ENCODE measurements around the gene TMEM247.

GRCh38 chr2:46495231-46496030 lies 16.1 kb downstream of the TMEM247 start:
- TF ChIP-seq CTCF (IDR thresholded peaks at IDR 0.05; ENCODE audit: low read length) (no peak), EZH2 (optimal IDR thresholded peaks at IDR 0.05; ENCODE audit: low read depth, low read length) (no peak)
